ENCODE measurements around the gene RPL37. TPM values are rescaled to one million over a fixed set of nuclear protein-coding genes. Genes with fewer than 3 reads are reported as not detected.

The RPL37 gene
- total and polyA plus RNA-seq, 9 of the 15 experiments (the other 6 are each of a cell fraction or from before 2014, with no cell fraction given): 2,342 to 7,963 (median 4,091) TPM

- TF ChIP-seq STAT5A (IDR thresholded peaks at IDR 0.05; ENCODE audit: borderline replicate concordance, low read length) (peak; percentile 84), EHMT2 (IDR thresholded peaks at IDR 0.05) (peak; percentile 60; the same call in 1 of the 2 replicates), MYC (IDR thresholded peaks at IDR 0.05; ENCODE audit: low read depth, low read length) (peak; percentile 88), MYC (CRISPR knock-in tag; IDR thresholded peaks at IDR 0.05; ENCODE audit: borderline replicate concordance, low read depth) (no peak), SIN3A (IDR thresholded peaks at IDR 0.05; ENCODE audit: borderline replicate concordance in 2 of 2, control insufficient read depth in 1 of 2, low read depth in 2 of 2, low read length in 2 of 2) (no peak), ZNF41 (CRISPR knock-in tag; conservative IDR thresholded peaks at IDR 0.05) (no peak), CLOCK (CRISPR knock-in tag; IDR thresholded peaks at IDR 0.05; ENCODE audit: borderline replicate concordance) (no peak), TEAD1 (CRISPR knock-in tag; IDR thresholded peaks at IDR 0.05) (peak; percentile 43 to 67; a peak in 2 of 4 replicates), FOXJ3 (CRISPR knock-in tag; IDR thresholded peaks at IDR 0.05) (no peak), DEAF1 (CRISPR knock-in tag; IDR thresholded peaks at IDR 0.05) (no peak), HDGF (IDR thresholded peaks at IDR 0.05) (no peak), CHD2 (IDR thresholded peaks at IDR 0.05; ENCODE audit: low read depth, low read length) (no peak; the same call in 1 of the 2 replicates), ZNF124 (CRISPR knock-in tag; IDR thresholded peaks at IDR 0.05) (no peak), CEBPZ (IDR thresholded peaks at IDR 0.05; ENCODE audit: borderline replicate concordance, low read depth, low read length) (no peak), ZNF445 (CRISPR knock-in tag; IDR thresholded peaks at IDR 0.05; ENCODE audit: low read depth) (no peak), SNAPC5 (CRISPR knock-in tag; IDR thresholded peaks at IDR 0.05) (no peak), CXXC5 (CRISPR knock-in tag; IDR thresholded peaks at IDR 0.05) (no peak), MBD2 (IDR thresholded peaks at IDR 0.05; ENCODE audit: borderline replicate concordance, low read depth) (peak; percentile 77), IRF2 (CRISPR knock-in tag; IDR thresholded peaks at IDR 0.05) (no peak), ZNF586 (CRISPR knock-in tag; conservative IDR thresholded peaks at IDR 0.05) (no peak), NONO (IDR thresholded peaks at IDR 0.05; ENCODE audit: low read depth in 2 of 2, low read length in 1 of 2) (no peak)
Observed at GRCh38 chr5:40801771-40802562, 33.1 kb downstream of the RPL37 start (continued).
